Measurements from ENCODE around the gene PALLD.
"Not testable (repeated sequence)": the region's sequence is repeated elsewhere in the genome, so short reads cannot be mapped to it uniquely, and the experiment has no call there.

Gene PALLD

GRCh38 chr4:168683595-168683994 lies 186.7 kb downstream of the PALLD start:
- DNase-seq, result no peak

GRCh38 chr4:168685136-168685809 lies 188.4 kb downstream of the PALLD start:
- no peak for DNase-seq

GRCh38 chr4:168688584-168688983 lies 191.7 kb downstream of the PALLD start:
- DNase-seq, result no peak

GRCh38 chr4:168689791-168690190 lies 192.9 kb downstream of the PALLD start:
- no peak for DNase-seq

GRCh38 chr4:168690199-168690598 lies 193.3 kb downstream of the PALLD start:
- DNase-seq, result no peak

- DNase-seq, result no peak
Observed at GRCh38 chr4:168691631-168692369, 194.9 kb downstream of the PALLD start.

- DNase-seq, result no peak
Observed at GRCh38 chr4:168693750-168694490, 197.1 kb downstream of the PALLD start.

GRCh38 chr4:168694667-168695066 lies 197.8 kb downstream of the PALLD start:
- DNase-seq, result no peak

- DNase-seq, result no peak
Observed at GRCh38 chr4:168695288-168695687, 198.4 kb downstream of the PALLD start.

- DNase-seq, result no peak
Observed at GRCh38 chr4:168696280-168696679, 199.4 kb downstream of the PALLD start.

GRCh38 chr4:168696826-168697225 lies 200.0 kb downstream of the PALLD start:
- no peak for DNase-seq

GRCh38 chr4:168699224-168699878 lies 202.5 kb downstream of the PALLD start:
- no peak for DNase-seq

- DNase-seq, result no peak
Observed at GRCh38 chr4:168701061-168701460, 204.2 kb downstream of the PALLD start.

- not testable (repeated sequence) for DNase-seq
Observed at GRCh38 chr4:168702581-168703087, 205.8 kb downstream of the PALLD start.

GRCh38 chr4:168705121-168705520 lies 208.3 kb downstream of the PALLD start:
- no peak for DNase-seq

- no peak for DNase-seq
Observed at GRCh38 chr4:168707205-168707604, 210.4 kb downstream of the PALLD start.

- no peak for DNase-seq
Observed at GRCh38 chr4:168708108-168708507, 211.3 kb downstream of the PALLD start.

GRCh38 chr4:168710353-168710946 lies 213.6 kb downstream of the PALLD start:
- DNase-seq, result no peak

- no peak for DNase-seq
Observed at GRCh38 chr4:168711197-168712140, 214.6 kb downstream of the PALLD start.

GRCh38 chr4:168712316-168712890 lies 215.6 kb downstream of the PALLD start:
- DNase-seq, result no peak

- no peak for DNase-seq
Observed at GRCh38 chr4:168713253-168713652, 216.4 kb downstream of the PALLD start.

Measured in NCI-H510A (cell line).